ENCODE data around the gene NWD2.

Gene NWD2

DNA sequence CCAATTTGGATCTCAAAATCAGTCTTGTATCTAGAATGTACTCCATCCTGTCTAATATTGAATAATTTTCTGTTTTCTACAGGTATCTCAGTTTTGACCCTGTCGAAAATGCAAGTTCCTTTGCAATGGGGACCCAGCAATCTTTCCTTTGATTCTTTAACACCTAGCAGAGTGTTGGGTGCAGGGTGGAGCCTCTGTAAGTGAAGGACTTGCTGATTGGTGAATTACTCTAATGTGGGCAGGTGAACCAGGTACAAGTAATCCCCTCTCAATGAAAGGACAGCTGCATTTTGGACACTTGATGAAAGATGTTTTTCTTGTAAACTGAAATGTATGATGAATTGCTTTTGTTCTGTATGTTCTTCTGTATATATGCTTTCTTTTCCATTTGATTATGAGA lies 54.9 kb downstream of the NWD2 start:
- no peak for DNase-seq

DNA sequence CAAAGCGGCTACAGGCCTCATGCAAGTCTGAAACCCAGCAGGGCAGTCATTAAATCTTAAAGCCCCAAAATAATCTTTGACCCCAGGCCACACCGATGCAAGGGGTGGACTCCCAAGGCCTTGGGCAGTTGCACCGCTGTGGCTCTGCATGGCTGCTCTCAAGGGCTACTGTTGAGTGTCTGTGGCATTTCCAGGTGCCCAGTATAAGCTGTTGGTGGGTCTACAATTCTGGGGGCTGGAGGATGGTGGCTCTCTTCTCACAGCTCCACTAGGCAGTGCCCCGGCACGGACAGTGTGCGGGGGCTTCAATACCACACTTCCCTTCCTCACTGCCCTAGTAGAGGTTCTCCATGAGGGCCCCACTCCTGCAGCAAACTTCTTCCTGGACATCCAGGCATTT lies 60.1 kb downstream of the NWD2 start:
- no peak for DNase-seq

DNA sequence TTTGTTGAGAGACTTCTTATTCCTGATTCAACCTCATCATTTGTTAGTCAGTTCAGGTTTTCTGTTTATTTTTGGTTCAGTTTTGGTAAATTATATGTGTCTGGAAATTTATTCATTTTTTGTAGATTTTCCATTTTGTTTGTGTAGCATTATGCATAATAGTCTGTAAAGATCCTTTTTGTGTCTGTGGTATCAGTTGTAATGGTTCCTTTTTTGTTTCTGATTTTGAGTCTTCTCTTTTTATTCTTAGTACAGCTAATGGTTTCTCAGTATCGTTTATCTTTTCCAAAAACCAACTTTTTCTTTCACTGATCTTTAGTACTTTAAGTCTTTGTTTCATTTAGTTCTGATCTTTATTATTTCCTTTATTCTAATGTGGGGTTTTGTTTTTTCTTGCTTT lies 61.4 kb downstream of the NWD2 start:
- DNase-seq, result no peak

DNA sequence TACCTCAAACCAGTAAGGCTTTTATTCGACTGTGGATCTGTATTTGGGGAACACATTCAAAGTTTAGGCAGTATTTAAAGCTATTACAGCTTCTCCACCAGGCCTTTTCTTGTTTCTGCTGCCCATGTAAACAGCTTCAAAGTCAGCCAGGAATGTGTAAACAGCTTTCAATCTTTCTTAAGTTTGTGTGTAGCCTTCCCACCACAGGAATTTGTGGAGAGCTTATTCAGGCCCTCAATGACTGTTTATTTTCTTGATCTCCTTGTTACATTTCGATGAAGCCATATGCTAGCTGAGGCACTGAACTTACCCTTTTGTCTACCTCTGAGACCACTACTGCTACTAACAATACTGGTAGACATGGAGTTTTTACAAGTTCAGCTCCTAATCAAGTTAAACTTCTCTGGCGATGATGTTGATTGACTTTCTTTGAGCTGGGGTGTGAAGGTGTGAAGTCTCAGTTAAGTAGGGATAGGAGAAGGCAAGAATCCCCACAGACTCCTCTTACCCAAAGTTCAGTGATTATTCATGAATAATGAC lies 72.6 kb downstream of the NWD2 start:
- DNase-seq, result no peak

DNA sequence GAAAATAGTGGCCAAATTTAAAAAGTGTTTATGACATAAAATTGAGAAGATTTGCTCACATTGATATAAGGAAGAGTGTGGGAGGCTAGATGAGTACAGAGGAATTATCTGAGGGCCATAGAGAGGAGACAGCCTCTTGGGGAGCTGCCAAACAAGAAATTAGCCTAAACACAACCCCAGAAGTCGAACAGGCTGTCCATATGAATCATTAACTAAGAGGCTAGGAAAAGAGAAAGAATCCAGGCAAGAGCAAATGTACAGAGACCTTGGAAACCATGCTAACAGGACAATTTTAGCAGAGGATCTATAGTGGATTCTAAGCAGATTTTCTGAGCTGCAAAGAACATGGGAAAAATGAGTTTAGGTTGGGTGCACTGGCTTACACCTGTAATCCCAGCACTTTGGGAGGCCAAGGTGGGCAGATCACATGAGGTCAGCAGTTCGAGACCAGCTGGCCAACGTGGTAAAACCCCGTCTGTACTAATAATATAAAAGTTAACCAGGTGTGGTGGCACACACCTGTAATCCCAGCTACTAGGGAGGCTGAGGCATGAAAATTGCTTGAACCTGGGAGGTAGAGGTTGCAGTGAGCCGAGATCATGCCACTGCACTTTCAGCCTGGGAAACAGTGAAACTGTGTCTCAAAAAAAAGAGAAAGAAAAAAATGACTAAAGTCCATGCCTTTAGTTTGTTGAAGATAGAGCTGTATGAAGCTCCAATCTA lies 76.1 kb downstream of the NWD2 start:
- no peak for DNase-seq

DNA sequence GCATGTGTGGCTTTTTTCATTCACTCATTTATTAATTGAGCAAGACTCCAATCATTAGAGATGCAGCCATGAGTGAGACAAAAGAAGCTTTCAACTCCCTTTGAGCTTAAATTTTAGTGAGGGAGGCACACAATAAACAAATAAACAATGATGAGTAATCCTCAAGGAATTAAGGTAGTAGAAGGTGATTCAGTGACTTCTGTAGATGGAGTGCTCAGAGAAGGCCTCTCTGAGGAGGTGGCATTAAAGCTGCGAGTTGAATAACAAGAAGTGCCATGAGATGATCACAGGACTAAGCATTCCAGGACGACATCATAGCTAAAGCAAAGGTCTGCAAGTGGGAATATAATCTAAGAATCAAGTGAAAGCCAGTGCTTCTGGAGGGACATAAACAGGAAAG lies 77.6 kb downstream of the NWD2 start:
- no peak for DNase-seq

DNA sequence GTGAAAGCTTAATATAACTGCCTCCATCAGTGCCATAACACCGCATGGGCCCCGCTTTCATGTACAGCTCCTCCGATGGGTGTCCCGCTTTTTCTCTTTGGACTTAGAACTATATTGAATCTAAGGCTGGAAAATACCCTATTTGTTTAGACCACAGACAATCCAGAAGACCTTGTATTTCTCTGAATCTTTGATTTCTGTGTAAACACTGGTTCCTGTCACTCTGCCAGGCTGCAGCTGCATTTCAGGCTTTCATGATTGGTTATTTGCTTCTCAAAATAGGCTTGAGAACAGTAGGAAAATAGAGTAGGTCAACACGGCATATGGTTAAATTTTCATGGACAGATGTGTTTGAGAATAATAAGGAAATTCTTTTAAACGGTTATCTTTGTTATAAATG lies 80.0 kb downstream of the NWD2 start:
- DNase-seq, result no peak

DNA sequence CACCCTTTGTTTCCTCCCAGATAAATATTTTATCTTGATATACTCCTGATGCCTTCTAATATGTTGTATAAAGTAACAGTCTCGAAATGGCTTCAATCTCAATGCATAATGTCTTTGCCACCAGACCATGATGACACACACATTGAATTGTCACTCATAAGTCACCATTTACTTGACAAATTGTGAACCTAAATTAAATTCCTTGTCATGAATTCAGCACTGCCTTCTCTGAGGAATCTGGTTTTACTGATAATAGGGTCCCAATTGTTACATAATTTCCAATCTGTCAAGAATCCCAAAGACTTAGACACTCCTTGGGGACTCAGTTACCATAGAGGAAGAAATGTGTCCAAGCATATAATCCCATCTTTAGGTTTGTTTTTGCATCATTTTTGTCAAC lies 82.3 kb downstream of the NWD2 start:
- no peak for DNase-seq

DNA sequence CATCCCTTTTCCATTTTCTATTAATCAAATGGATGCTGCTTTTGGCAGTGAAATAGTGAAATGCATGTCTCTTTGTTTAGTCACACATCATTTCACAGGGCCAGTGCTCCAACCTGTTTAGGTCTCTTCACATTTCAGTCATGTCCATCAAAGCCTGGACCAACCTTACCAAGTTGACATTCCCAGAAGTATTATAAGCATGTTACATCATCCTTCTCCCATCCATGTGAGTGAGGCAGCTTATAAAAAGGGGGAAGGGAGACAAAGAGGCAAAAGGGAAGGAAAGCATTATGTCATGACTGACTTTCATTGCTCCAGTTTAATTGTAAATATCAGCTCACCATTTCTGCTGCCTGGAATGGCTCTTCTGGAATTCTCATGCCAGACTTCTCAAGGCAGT lies 94.4 kb downstream of the NWD2 start:
- DNase-seq, result no peak

DNA sequence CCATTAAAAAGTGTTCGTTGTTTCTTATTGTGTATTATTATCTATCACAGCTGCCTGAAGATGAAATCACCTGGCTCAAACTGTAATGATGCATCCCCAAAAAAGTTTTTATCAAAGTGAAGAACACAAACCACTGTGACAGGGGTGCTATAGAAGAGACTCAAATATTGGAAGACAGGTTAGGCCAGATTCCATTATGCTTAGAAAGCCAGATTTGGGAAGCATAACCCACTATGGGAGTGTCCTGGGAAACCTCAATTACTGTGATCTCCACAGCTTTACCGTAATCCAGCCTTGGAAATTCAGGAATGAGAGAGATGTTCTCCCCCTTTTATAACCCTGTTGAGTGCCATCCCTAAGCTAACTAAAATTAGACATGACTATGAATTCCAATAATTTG lies 114.2 kb downstream of the NWD2 start:
- DNase-seq, result no peak

DNA sequence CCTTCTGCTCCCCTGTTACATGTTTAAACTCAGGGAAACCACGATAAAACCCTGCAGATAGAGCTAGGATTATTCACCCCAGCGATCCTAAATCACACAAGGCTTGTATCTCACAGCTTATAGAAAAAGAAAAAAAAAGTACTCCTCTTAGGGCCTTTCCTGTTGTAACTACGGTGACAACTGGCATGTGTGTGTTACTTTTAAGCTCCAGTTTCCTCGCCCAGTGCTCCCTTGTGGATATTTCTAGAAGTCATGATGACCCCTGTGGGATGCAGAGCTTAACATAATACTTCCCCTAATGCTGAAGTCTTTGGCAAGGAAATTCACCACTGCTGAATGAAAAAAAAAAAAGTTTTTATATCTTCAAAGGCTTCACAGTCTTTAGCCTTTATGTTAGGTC lies 114.7 kb downstream of the NWD2 start:
- no peak for DNase-seq

DNA sequence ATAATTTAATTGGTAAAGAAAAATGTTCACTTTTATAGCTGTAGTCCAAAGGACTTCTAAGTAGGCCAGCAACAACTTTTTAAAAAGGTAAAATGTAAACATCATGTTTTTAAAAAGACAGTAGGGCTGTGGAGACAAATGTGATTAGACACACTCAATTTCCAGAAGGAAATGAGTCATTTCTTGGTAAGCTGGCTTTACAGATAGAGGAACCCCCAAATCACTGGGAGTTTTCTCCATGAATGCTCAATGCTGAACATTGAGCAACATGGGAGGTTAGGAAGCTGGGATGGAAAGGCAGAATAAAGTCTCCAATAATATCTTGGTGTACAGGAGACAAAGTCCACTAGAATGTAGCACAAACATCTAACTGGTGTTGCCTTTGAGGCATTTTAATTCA lies 121.3 kb downstream of the NWD2 start:
- no peak for DNase-seq

DNA sequence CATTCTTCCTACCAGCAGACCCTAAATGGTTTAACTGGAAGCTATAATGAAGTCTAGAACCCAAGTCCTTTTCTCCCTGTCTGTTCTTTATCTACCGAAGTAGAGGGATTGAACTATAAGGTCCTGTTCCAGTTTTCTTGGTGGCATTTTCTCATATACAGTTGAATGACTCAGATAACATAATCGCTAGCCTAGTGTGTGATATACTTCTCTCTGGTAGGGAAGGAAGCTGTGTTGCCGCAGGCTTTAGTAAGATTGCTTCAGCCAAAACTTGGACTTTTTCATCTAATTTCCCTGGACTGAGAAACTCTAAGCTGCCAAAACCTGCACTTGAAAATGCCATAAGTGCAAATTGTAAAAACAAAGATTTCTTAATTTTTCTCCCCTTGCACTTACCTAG lies 123.4 kb downstream of the NWD2 start:
- no peak for DNase-seq

DNA sequence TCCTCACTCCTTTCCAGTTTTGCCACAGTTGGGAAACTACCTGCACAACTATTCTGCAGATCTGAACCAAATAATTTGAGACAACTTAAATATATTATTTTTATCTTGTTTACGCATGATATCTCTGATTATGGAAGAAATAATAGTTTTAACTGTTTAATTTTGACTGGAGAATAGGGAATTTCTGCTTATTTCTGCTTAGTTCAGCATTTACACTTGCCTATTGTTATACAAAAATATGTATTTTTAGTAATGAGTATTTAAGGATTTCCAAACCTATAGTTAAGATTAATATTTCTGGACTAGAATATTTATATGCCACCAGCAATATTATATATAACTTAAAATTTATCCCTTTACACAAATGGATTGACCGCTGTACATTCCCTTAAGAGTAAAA lies 125.5 kb downstream of the NWD2 start:
- no peak for DNase-seq

DNA sequence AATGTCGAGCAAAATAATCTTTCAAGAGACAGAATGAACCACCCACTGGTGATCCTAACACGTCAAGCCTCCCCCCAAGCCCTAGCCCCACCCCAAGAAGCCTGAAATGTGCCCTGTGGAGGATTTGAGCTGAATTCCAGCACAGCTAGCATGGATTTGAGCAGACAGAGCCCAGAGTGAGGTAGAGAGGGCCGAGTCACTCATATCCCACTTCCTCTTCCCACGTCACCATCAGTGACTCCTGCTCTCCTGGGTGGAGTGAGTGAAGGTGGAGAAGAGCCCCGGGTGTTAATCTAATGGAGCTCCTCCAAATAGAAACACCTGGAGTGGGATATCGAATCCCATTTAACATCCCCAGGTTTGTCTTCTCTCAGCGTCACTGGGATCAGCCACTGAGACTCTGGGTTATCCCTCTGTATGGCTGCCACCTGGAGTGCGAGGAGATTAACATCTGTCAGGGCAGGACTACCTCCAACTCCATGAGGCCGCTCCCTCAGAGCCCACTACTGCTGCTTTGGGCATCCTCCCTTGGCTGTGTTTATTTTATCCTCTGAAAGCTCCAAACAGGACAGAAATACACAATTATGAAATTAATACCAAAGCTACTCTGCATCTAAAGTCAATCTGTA lies 136.6 kb downstream of the NWD2 start:
- no peak for DNase-seq

DNA sequence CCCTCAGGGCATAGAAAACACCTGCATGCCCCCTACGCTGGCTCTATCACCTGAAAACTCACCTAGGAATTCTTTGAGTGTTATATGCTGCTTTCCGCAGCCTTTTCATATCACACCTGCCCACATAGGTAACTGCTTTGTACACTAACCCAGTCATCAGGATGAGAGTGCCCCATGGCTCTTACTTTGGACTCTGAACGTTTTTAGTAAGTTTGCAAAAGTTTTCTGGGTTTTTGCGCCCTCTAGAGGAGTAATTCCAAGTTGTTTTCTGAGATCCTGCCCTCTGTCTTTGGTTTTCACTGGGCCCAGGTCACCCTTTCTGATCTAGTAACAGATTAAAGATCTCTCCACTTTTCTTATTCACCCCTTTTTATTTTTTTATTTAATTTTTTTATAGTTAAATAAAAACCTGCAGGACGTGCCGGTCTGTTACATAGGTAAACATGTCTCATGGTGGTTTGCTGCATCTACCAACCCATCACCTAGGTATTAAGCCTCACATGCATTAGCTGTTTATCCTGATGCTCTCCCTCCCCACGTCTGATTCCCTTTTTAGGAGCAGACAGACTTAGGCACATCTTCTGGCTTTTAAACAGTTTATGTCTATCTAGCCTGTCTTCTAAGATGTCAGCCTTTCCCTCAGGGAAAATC lies 139.2 kb downstream of the NWD2 start:
- DNase-seq, result no peak

DNA sequence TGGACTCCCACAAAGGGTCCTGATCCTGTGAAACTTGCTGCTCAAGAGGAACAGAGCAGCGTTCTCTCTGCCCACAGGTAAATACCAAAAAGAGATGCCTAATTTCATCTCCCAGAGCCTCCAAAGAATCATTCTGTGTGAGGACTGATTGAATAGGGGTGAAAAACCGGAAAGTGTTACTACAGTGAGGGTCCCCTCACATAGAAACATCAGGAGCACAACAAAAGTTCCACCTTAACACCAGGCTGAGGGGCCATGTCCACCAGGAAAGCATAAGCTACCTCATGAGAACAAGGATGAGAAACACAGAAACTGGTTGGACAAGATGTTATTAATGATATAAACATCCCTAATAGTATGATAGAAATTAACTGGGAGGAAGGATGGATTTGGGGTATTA lies 140.9 kb downstream of the NWD2 start:
- DNase-seq, result no peak

DNA sequence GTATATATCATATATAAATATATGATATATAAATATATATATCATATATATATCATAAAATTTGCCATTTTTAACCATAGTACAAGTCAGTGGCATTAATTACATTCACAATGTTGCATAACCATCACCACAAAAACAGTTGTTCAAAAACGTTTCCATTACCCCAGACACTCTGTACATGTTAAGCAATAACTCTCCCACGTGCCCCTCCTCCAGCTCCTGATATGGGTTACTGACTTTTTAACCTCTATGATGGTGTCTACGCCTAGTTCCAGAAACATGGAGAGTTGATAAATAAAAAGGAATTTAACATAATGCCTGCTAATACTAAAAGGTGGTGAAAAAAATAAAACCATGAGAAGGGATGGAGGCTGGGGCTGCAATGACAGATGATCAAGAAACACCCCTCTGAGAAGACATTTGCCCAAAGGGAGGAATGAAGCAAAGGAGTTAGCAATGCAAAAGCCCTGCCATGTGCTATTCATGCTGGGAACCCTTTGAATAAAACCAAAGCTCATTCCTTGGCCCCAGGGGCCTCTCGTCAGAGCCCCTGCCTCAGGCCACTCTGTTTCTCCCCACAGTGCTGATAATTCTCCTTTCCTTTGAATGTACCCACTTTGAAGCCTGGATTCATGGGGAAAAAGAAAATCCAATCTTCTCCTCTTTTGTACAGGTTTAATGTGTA lies 144.3 kb downstream of the NWD2 start:
- no peak for DNase-seq

DNA sequence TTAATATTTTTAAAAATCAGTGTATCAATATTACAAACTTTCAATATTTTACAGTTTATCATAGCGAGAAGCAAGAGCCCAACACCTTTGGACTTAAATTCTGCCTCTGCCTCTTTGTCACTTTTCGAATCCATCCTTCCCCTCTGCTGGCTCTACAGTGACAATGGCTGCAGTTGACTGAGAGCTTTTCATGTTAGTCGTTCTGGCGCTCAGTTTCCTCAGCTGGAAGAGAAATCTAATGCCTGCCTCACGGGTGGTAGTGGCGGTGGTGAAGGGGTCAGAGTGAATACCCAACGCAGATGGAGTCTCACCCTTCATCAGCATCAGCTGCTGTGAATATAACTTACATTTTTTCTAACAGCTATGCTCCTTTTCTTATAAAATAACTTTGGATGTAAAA lies 144.8 kb downstream of the NWD2 start:
- no peak for DNase-seq

DNA sequence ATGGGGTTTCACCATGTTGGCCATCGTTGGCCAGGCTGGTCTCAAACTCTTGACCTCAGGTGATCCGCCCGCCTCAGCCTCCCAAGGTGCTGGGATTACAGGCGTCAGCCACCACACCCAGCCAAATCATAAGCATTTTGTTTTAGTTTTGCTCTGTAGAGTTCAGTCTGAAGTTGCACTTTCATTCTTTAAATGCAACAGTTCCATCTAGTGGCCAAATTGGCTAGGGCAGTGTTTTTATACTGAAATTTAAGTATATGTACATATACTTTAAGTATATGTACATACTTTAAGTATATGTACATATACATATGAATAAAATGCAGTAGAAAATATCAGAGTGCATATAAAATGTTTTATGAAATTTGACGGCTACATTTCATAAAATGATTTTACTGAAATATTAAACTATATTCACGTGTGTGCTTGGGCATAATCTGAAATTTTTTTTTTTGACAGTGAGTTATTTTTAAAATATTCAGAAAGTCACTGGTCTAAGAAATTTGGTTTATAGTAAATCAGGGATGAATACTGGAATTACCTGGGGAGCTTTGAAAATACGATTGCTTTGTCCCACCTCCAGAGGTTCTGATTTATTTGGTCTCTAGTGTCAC lies 145.5 kb downstream of the NWD2 start:
- no peak for DNase-seq

DNA sequence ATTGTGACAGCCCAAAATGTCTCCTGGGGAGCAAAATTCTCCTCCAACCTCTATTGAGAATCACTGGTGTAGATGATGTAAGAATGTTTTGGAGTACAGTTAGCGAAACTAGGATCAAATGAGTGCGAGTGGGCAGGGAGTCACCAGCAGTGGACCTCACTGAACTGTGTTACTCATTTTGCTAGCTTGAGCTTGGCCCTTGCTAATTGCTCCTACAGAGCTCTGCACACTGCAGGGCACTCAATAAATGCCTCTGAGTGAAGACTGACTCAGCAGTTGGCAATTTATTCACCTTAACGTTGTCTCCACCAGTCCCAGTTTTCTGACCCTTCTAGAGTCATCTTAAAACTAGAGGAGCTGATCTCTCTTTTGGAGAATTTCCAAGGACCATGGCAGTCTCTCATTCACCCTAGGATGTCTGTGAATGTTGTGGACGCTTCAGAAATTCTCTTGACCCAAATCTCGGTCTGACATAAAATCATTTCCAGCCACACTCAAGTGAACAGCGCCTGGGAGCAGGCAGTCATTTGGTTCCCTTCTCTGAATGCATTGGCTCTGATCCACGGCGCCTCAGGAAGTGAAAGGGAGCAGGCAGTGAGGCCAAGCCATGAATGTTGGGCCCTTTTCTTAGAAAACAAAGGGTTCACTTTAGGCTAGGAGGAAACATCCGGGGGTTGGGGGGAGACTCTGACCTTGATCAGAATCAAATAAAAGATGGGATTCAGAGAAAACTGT lies 148.1 kb downstream of the NWD2 start:
- DNase-seq, result no peak

DNA sequence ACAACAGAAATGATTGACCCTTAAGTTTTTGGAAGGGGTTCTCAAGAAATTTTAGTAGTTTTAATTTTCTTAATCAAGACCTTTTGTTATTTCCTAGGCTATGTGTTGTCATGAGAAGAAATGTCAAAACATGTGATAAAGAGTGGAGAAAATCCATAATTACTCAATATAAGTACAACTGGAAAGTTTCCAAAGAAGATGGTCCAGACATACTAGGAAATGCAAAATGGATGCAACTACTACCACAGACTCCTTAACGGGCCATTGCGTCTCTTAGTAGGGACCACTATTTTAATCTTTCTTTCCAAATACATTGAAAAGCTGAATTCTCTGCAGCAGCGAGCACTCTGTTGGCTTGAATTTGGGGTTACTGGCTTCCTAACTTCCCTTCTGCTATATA lies 148.8 kb downstream of the NWD2 start:
- DNase-seq, result no peak

DNA sequence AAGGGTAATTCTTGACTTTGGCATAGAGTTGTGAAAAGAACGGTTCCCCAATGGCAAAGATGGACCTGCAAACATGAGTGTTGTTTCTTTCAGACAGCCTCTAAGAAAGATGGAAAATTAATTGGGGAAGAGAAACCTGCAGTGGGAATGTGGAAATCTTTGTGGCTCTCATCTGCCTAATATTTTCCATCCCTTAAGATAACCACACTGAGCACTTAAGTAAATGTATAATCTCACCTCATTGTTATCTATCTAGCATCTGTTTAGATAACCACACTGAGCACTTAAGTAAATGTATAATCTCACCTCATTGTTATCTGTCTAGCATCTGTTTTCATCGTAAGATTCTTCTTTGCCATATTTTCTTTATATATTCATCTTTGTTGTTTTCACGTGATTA lies 149.3 kb downstream of the NWD2 start:
- no peak for DNase-seq

Measured in NCI-H2227 treated with DMSO at 0.1 percent for 48 hours (cell line).